ENCODE data around the gene MRPS22. TPM values are rescaled to one million over a fixed set of nuclear protein-coding genes. Genes with fewer than 3 reads are reported as not detected.

Gene MRPS22
- total RNA-seq, 2 donors from 2014 or later: 63.3 to 67.9 TPM

DNA sequence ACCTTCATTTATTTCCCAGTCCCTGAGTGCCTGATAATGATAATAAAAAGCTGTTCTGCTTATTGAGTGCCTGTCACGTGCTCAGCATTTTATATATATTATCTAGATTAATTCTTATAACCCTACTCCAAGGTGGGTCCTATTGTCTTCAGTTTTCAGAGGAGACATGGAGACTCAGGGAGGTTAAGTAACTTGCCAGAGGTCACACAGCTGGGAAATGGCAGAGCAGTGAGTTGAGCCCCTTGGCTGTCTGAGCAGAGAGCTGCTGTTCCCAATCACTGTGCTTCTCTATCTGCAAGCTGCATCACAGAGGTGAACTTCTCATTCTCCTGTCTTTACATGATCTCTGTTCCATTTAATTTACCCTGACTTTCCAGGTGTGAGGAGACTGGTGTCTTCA, 32.3 kb upstream of the MRPS22 start:
- Histone ChIP-seq H3K27me3 (no peaks in the 10 kb centered on the region), H3K4me1 (no peaks in the 10 kb centered on the region), H3K27ac (no peak overlapping the region), H3K4me3 (no peak overlapping the region), H3K9ac (ENCODE audit: low read depth in 2 of 2, low read length in 2 of 2) (no peak overlapping the region), H3K36me3 (no peaks in the 10 kb centered on the region), H3K9me3 (no peaks in the 10 kb centered on the region)
- no peak for DNase-seq
- TF ChIP-seq CTCF (IDR thresholded peaks at IDR 0.05): no peak
- intact Hi-C loops (cut with DNase I): no loop called here

DNA sequence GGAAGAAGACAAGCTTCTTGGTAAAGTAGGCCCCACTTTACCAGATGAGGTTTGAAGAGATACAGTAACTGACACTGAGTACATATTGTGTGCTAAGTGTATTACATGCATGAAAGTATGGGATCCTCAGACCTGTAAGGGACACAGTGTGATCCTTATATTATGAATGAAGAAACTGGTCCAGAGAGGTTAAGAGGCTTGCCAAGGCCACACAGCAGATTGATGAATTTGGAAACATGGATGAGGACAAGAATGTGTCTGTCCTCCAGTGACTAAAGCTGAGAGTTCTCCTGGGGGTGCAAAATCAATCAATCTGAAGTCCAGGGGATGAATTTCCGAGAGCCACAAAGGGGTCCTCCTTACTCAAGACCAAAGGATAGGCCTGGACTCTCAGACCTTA, 31.4 kb upstream of the MRPS22 start:
- TF ChIP-seq CTCF (IDR thresholded peaks at IDR 0.05): no peak
- no peak overlapping the region for H3K27ac ChIP-seq

GRCh38 chr3:139312959-139313358, 30.9 kb upstream of the MRPS22 start:
- Histone ChIP-seq H3K4me3 (no peak overlapping the region), H3K9ac (ENCODE audit: low read depth in 2 of 2, low read length in 2 of 2) (no peak overlapping the region), H3K27ac (no peak overlapping the region), H3K9me3 (no peaks in the 10 kb centered on the region), H3K27me3 (no peaks in the 10 kb centered on the region), H3K36me3 (no peaks in the 10 kb centered on the region), H3K4me1 (no peaks in the 10 kb centered on the region)
- intact Hi-C loops (cut with DNase I): no loop called here
- no peak for DNase-seq
- no peak for TF ChIP-seq CTCF (IDR thresholded peaks at IDR 0.05)

More for the DNA sequence above, 31.4 kb upstream of the MRPS22 start:
- Histone ChIP-seq H3K36me3 (no peaks in the 10 kb centered on the region), H3K4me1 (no peaks in the 10 kb centered on the region), H3K9ac (ENCODE audit: low read depth in 2 of 2, low read length in 2 of 2) (no peak overlapping the region), H3K9me3 (no peaks in the 10 kb centered on the region), H3K4me3 (no peak overlapping the region), H3K27me3 (no peaks in the 10 kb centered on the region)
- intact Hi-C loops (cut with DNase I): no loop called here
- no peak for DNase-seq

- no peaks in the 10 kb centered on the region for H3K36me3 ChIP-seq
- no peak overlapping the region for H3K9ac ChIP-seq (ENCODE audit: low read depth in 2 of 2, low read length in 2 of 2)
- no peak overlapping the region for H3K4me3 ChIP-seq
- H3K27me3 ChIP-seq: no peaks in the 10 kb centered on the region
- intact Hi-C loops (cut with DNase I): no loop called here
- no peak overlapping the region for H3K27ac ChIP-seq
- no peak for TF ChIP-seq CTCF (IDR thresholded peaks at IDR 0.05)
- no peaks in the 10 kb centered on the region for H3K4me1 ChIP-seq
- H3K9me3 ChIP-seq: no peaks in the 10 kb centered on the region
- no peak for DNase-seq
Observed at GRCh38 chr3:139313921-139314320, 29.9 kb upstream of the MRPS22 start.

DNA sequence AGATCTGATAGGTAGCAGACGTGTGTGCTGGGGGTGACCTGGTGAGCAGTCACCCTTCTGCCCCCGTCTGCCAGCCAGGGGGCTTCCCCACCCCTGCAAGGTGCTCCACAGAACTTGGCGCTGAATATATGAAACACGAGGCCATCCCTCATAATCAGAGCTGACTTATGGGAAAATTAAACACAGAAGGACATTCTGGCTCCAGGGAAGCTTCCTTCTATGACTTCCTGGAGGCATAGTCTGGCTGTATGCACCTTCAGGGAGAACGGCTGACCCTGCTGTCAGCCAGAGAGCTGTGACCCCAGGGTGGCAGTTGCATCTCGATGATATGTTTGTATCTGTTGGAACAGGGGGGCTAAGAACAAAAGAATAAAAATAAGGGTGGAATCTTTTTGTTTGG, 26.6 kb upstream of the MRPS22 start:
- no peaks in the 10 kb centered on the region for H3K27me3 ChIP-seq
- no peak overlapping the region for H3K4me3 ChIP-seq
- intact Hi-C loops (cut with DNase I): no loop called here
- H3K9me3 ChIP-seq: no peaks in the 10 kb centered on the region
- no peak overlapping the region for H3K9ac ChIP-seq (ENCODE audit: low read depth in 2 of 2, low read length in 2 of 2)
- no peak for TF ChIP-seq CTCF (IDR thresholded peaks at IDR 0.05)
- DNase-seq: no peak
- H3K27ac ChIP-seq: no peak overlapping the region
- no peaks in the 10 kb centered on the region for H3K4me1 ChIP-seq
- no peaks in the 10 kb centered on the region for H3K36me3 ChIP-seq

Measured in colonic mucosa (tissue), 4 donors.